GM12801 (cell line): ENCODE measurements around the gene RAB31.

Source experiments
- TF ChIP-seq, protein P1 (sequence below): IDR thresholded peaks from one replicate; pipeline ENCODE4 v1.5.1; 2011; ENCODE audit warnings: control low read depth; ENCODE audit not compliant: insufficient read length; ENCODE audit errors: extremely low read depth

Gene RAB31

DNA sequence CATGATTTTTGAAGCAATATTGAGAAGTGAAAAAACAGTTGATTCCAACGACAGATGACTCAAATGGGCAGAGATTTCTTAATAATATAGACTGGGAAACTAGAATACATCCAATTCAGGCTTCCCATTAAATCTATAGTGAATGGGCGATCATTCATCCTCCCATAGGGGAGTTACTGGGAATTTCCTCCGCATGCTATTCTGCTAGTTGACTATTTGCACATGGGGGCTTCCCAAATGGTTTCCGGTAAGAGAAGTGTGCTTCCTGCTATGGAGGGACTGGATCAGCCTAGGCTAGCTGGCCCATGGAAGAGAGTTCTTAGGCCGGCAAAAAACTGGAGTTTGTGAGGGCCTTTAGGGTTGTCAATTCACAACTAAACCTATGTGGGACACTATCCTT is 203.1 kb downstream of the RAB31 start:
- TF ChIP-seq, protein P1, sequence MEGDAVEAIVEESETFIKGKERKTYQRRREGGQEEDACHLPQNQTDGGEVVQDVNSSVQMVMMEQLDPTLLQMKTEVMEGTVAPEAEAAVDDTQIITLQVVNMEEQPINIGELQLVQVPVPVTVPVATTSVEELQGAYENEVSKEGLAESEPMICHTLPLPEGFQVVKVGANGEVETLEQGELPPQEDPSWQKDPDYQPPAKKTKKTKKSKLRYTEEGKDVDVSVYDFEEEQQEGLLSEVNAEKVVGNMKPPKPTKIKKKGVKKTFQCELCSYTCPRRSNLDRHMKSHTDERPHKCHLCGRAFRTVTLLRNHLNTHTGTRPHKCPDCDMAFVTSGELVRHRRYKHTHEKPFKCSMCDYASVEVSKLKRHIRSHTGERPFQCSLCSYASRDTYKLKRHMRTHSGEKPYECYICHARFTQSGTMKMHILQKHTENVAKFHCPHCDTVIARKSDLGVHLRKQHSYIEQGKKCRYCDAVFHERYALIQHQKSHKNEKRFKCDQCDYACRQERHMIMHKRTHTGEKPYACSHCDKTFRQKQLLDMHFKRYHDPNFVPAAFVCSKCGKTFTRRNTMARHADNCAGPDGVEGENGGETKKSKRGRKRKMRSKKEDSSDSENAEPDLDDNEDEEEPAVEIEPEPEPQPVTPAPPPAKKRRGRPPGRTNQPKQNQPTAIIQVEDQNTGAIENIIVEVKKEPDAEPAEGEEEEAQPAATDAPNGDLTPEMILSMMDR: no peak
